Stimulated activated effector memory CD8-positive, alpha-beta T cell treated with anti-CD3 and anti-CD28 coated beads, Interleukin-12 subunit alpha, Interleukin-12 subunit beta, amount 100 ng/mL, for 72 hours (primary cell): ENCODE data around the gene JADE3.

Source experiments
- ATAC-seq: fragments of 150-1000 bp; cut with Tn5 transposase; 2 replicates; pipeline ENCODE4 v1.10.0; 2021
- DNase-seq, 2 donors: peaks; one replicate each; pipeline ENCODE4 v3.0.0; 2021 to 2022; ENCODE audit warnings: low spot score in 2 of 2
- H3K27ac Mint-ChIP-seq: one replicate; pipeline ENCODE4 v1.8.0; 2022; ENCODE audit warnings: mild to moderate bottlenecking, mixed read lengths
- H3K36me3 Mint-ChIP-seq: one replicate; pipeline ENCODE4 v1.8.0; 2022; ENCODE audit warnings: mild to moderate bottlenecking, mixed read lengths
- H3K4me1 Mint-ChIP-seq: one replicate; pipeline ENCODE4 v1.8.0; 2022; ENCODE audit warnings: mixed read lengths
- H3K4me3 Mint-ChIP-seq: one replicate; pipeline ENCODE4 v1.8.0; 2022; ENCODE audit warnings: mild to moderate bottlenecking, mixed read lengths
- H3K9me3 Mint-ChIP-seq: one replicate; pipeline ENCODE4 v1.8.0; 2022; ENCODE audit warnings: mixed read lengths

The JADE3 gene

GRCh38 chrX:47101206-47101605, 189.0 kb downstream of the JADE3 start:
- no peak for DNase-seq
- no peak overlapping the region for H3K4me3 Mint-ChIP-seq
- H3K27ac Mint-ChIP-seq, result no peak overlapping the region
- H3K36me3 Mint-ChIP-seq, result no peaks in the 10 kb centered on the region
- H3K4me1 Mint-ChIP-seq, result no peaks in the 10 kb centered on the region
- no peaks in the 10 kb centered on the region for H3K9me3 Mint-ChIP-seq
- ATAC-seq, result no peak
